Suppressor macrophage treated with lipopolysaccharide for 4 hours (primary cell): ENCODE measurements around the gene GABRR1.
"Not testable (repeated sequence)": the region's sequence is repeated elsewhere in the genome, so short reads cannot be mapped to it uniquely, and the experiment has no call there.

Source experiments
- DNase-seq: peaks from one replicate; pipeline ENCODE4 v3.0.0-alpha.2; 2020

The GABRR1 gene

GRCh38 chr6:89148016-89148750 is 69.0 kb downstream of the GABRR1 start:
- no peak for DNase-seq

GRCh38 chr6:89146718-89147700 is 70.1 kb downstream of the GABRR1 start:
- DNase-seq, result peak; percentile 17

GRCh38 chr6:89145956-89146717 is 71.0 kb downstream of the GABRR1 start, which contains the start of gene PM20D2:
TSS of gene PM20D2 (plus strand) at chr6:89146055. CDS start at chr6:89146145, 90 bp downstream.
- peak; percentile 51 for DNase-seq

- DNase-seq, result peak; percentile 43
Observed at GRCh38 chr6:89145091-89145955, 71.8 kb downstream of the GABRR1 start.

- DNase-seq, result no peak
Observed at GRCh38 chr6:89144354-89144906, 72.7 kb downstream of the GABRR1 start.

- no peak for DNase-seq
Observed at GRCh38 chr6:89140347-89141156, 76.6 kb downstream of the GABRR1 start.

GRCh38 chr6:89139509-89140346 is 77.4 kb downstream of the GABRR1 start:
- DNase-seq, result no peak

- DNase-seq, result no peak
Observed at GRCh38 chr6:89138173-89138572, 79.0 kb downstream of the GABRR1 start.

- DNase-seq, result no peak
Observed at GRCh38 chr6:89134723-89135122, 82.4 kb downstream of the GABRR1 start.

GRCh38 chr6:89133981-89134380 is 83.2 kb downstream of the GABRR1 start:
- no peak for DNase-seq

- DNase-seq, result peak; percentile 55
Observed at GRCh38 chr6:89132057-89132456, 85.1 kb downstream of the GABRR1 start.

GRCh38 chr6:89131599-89131998 is 85.6 kb downstream of the GABRR1 start:
- DNase-seq, result no peak

GRCh38 chr6:89128256-89128671 is 88.9 kb downstream of the GABRR1 start:
- DNase-seq, result not testable (repeated sequence)
